Endothelial cell (in vitro differentiated cells): Measurements from ENCODE around the gene ATP13A1. TPM values are rescaled to one million over a fixed set of nuclear protein-coding genes. Genes with fewer than 3 reads are reported as not detected.
"Not testable (repeated sequence)": the region's sequence is repeated elsewhere in the genome, so short reads cannot be mapped to it uniquely, and the experiment has no call there.

ENCODE experiments used
- DNase-seq: peaks from one replicate; pipeline ENCODE4 v3.0.0; 2021; ENCODE audit warnings: low spot score
- H3K27ac Mint-ChIP-seq: one replicate; pipeline ENCODE4 v1.8.0; 2021; ENCODE audit warnings: mixed read lengths, inconsistent platforms; ENCODE audit not compliant: unreplicated experiment
- H3K27me3 Mint-ChIP-seq: one replicate; pipeline ENCODE4 v1.8.0; 2021; ENCODE audit warnings: mild to moderate bottlenecking, moderate library complexity, mixed read lengths, inconsistent platforms; ENCODE audit not compliant: unreplicated experiment
- H3K36me3 Mint-ChIP-seq: one replicate; pipeline ENCODE4 v1.8.0; 2021; ENCODE audit warnings: mild to moderate bottlenecking, low read depth, mixed read lengths, inconsistent platforms; ENCODE audit not compliant: unreplicated experiment
- H3K4me1 Mint-ChIP-seq: one replicate; pipeline ENCODE4 v1.8.0; 2021; ENCODE audit warnings: mild to moderate bottlenecking, mixed read lengths, inconsistent platforms; ENCODE audit not compliant: unreplicated experiment
- H3K4me3 Mint-ChIP-seq: one replicate; pipeline ENCODE4 v1.8.0; 2021; ENCODE audit warnings: mild to moderate bottlenecking, mixed read lengths, inconsistent platforms; ENCODE audit not compliant: unreplicated experiment
- H3K9me3 Mint-ChIP-seq: one replicate; pipeline ENCODE4 v1.8.0; 2021; ENCODE audit warnings: mixed read lengths, inconsistent platforms; ENCODE audit not compliant: unreplicated experiment
- total RNA-seq: library from RNA; stranded (reverse); fragmentation: NEBNext Ultra II Directional; extraction: Animal tissue kit (Norgen Biotek cat#: 25700); gene quantifications from one replicate; pipeline ENCODE4 v1.2.1, GENCODE V29; 2021; ENCODE audit not compliant: unreplicated experiment
- TF ChIP-seq, protein P1 (sequence below): fragments of 200-600 bp; sonication (generic); IDR thresholded peaks from one replicate; pipeline ENCODE4 v1.5.0; 2021; ENCODE audit warnings: antibody characterized with exemption; ENCODE audit not compliant: unreplicated experiment

ATP13A1 gene
- total RNA-seq, 1 donor from 2014 or later, result 56.7 TPM

DNA sequence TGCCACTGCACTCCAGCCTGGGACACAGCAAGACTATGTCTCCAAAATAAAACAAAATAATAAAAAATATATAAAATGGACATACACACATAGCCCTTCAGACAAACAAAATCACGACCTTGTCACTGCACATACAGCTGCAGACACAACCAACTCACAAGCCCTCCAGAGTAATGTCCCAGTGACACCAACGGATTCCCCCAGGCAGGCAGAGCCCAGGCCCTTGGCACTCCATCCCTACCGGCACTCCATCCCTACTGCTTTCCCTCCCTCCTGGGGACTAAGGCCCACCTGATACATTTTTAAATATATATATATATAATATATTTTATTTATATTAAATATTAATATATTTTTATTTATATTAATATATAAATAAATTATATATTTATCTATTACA, 23.6 kb upstream of the ATP13A1 start:
- peaks cover 25% of the 10 kb centered on the region for H3K36me3 Mint-ChIP-seq
- no peaks in the 10 kb centered on the region for H3K9me3 Mint-ChIP-seq
- H3K27me3 Mint-ChIP-seq, result peaks cover 6% of the 10 kb centered on the region
- no peak overlapping the region for H3K4me3 Mint-ChIP-seq
- no peak overlapping the region for H3K27ac Mint-ChIP-seq
- H3K4me1 Mint-ChIP-seq, result no peaks in the 10 kb centered on the region
- no peak for DNase-seq
- TF ChIP-seq, protein P1, sequence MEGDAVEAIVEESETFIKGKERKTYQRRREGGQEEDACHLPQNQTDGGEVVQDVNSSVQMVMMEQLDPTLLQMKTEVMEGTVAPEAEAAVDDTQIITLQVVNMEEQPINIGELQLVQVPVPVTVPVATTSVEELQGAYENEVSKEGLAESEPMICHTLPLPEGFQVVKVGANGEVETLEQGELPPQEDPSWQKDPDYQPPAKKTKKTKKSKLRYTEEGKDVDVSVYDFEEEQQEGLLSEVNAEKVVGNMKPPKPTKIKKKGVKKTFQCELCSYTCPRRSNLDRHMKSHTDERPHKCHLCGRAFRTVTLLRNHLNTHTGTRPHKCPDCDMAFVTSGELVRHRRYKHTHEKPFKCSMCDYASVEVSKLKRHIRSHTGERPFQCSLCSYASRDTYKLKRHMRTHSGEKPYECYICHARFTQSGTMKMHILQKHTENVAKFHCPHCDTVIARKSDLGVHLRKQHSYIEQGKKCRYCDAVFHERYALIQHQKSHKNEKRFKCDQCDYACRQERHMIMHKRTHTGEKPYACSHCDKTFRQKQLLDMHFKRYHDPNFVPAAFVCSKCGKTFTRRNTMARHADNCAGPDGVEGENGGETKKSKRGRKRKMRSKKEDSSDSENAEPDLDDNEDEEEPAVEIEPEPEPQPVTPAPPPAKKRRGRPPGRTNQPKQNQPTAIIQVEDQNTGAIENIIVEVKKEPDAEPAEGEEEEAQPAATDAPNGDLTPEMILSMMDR, result no peak

DNA sequence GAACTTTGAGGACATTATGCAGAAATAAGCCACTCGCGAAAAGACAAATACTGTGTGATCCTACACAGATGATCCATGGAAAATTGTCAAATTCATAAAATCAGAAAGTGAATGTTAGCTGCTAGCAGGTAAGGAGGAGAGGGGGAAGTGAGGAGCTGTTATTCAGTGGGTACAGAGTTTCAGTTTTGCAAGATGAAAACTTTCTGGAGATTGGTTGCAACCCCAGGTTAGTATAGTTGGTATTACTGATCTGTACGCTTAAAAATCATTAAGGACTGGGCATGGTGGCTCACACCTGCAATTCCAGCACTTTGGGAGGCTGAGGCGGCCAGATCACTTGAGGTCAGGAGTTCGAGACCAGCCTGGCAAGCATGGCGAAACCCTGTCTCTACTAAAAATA, 23.1 kb upstream of the ATP13A1 start:
- no peaks in the 10 kb centered on the region for H3K4me1 Mint-ChIP-seq
- H3K27ac Mint-ChIP-seq, result no peak overlapping the region
- H3K36me3 Mint-ChIP-seq, result peaks cover 25% of the 10 kb centered on the region
- TF ChIP-seq, protein P1, result no peak
- peaks cover 6% of the 10 kb centered on the region for H3K27me3 Mint-ChIP-seq
- no peak overlapping the region for H3K4me3 Mint-ChIP-seq
- H3K9me3 Mint-ChIP-seq, result no peaks in the 10 kb centered on the region
- no peak for DNase-seq

GRCh38 chr19:19686119-19686518, 22.6 kb upstream of the ATP13A1 start:
- not testable (repeated sequence) for H3K27me3 Mint-ChIP-seq, H3K4me3 Mint-ChIP-seq, H3K27ac Mint-ChIP-seq, H3K4me1 Mint-ChIP-seq, DNase-seq, H3K9me3 Mint-ChIP-seq
- peaks cover 29% of the 10 kb centered on the region for H3K36me3 Mint-ChIP-seq

- H3K27me3 Mint-ChIP-seq, result peaks cover 6% of the 10 kb centered on the region
- peaks cover 4% of the 10 kb centered on the region for H3K9me3 Mint-ChIP-seq
- no peak for DNase-seq
- peaks cover 70% of the 10 kb centered on the region for H3K36me3 Mint-ChIP-seq
- no peak overlapping the region for H3K27ac Mint-ChIP-seq
- TF ChIP-seq, protein P1, result no peak
- no peaks in the 10 kb centered on the region for H3K4me1 Mint-ChIP-seq
- peak overlapping the region; percentile 82 for H3K4me3 Mint-ChIP-seq
Observed at GRCh38 chr19:19679176-19680073, 15.9 kb upstream of the ATP13A1 start.

GRCh38 chr19:19677579-19677978, 14.1 kb upstream of the ATP13A1 start:
- Mint-ChIP-seq H3K9me3 (peaks cover 4% of the 10 kb centered on the region), H3K36me3 (peaks cover 58% of the 10 kb centered on the region), H3K4me3 (peak overlapping the region; percentile 73), H3K4me1 (no peaks in the 10 kb centered on the region), H3K27ac (no peak overlapping the region), H3K27me3 (peaks cover 1% of the 10 kb centered on the region)
- TF ChIP-seq, protein P1, result no peak
- DNase-seq, result no peak
